GM21717 (cell line): ENCODE data around the gene TBL1XR1.

ENCODE experiments used
- ATAC-seq: cut with Tn5 transposase; IDR thresholded peaks from one replicate; pipeline ENCODE4 v1.9.1; 2021; ENCODE audit warnings: mild to moderate bottlenecking, moderate library complexity; ENCODE audit not compliant: unreplicated experiment

Gene TBL1XR1

GRCh38 chr3:177197041-177197726 is at the start of gene TBL1XR1:
TSS of gene TBL1XR1 (minus strand) at chr3:177197482. CDS start at chr3:177064977, 132,505 bp downstream.
- peak; percentile 42 for ATAC-seq

DNA sequence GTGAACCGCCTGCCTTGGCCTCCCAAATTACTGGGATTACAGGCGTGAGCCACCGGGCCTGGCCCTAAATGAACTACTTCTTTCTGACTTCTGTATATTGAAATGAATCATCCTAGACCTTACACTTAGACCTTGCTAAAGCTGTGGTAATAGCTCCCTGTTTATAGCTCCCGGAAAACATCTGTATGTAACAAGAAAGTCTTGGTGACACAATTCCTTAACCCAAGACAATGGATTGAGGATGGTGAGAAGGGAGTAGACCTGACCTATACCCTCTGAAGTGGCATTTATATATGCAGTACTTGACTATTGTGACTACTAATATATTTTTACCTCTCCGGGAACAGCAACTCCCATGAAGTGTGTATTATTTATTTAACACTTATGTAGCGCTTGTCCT is 48.0 kb upstream of the TBL1XR1 start:
- ATAC-seq, result no peak

DNA sequence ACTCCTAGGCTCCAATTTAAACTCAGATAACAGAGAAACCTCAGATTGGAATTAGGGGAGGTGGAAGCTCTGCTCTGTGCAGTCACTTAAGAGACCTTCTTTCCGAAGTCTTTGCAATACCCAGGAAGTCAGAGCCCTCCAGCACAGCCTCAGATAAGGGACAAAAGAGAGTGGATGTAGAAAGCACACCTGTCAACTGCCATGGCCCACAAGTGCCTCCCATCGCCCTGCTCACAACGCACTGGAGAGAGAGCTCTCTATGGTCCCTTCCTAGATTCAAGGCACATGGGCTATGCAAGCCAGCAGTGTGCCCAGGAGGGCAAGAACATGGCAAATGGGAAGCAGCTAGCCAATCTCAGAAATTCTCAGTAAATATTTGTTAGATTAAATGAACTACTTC is 47.3 kb upstream of the TBL1XR1 start:
- no peak for ATAC-seq

- no peak for ATAC-seq
Observed at GRCh38 chr3:177238686-177239216, 41.5 kb upstream of the TBL1XR1 start.

DNA sequence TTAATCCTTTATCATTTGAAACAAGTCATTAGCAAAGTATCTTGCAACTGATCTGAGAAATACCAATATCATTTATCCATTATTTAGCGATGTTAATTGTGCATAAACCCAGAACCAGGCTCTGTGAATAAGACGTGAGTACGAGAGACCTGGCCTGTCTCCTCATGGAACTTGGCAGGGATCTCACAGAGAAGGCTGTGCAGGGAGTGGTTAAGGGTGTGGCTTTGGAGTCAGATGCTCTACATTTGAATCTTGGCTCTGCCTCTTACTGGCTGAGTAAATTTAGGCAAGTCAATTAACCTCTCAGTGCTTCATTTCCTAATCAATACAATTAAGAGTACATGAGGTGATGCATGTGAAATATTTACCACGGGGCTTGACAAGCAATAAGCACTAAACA is 39.9 kb upstream of the TBL1XR1 start:
- ATAC-seq, result no peak

DNA sequence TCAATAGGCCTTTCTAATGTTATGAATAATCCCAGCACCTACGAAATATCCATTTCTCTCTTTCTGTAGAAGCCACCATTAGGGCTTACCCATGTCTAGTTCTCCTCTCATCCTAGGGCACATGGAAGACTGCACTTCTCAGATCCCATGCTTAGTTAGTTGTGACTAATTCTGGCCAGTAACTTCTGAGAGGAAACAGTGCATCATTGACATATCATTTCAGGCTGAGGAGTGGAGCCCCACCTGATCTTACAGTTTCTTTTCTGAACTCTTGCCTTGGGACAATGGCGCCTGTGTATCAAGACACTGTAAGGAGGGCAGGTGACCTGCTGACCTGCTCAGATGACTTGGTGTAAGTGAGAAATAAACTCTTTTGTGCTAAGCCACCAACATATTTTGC is 39.4 kb upstream of the TBL1XR1 start:
- ATAC-seq, result no peak

GRCh38 chr3:177234121-177234520 is 36.8 kb upstream of the TBL1XR1 start:
- no peak for ATAC-seq

- ATAC-seq, result no peak
Observed at GRCh38 chr3:177231242-177231641, 34.0 kb upstream of the TBL1XR1 start.

DNA sequence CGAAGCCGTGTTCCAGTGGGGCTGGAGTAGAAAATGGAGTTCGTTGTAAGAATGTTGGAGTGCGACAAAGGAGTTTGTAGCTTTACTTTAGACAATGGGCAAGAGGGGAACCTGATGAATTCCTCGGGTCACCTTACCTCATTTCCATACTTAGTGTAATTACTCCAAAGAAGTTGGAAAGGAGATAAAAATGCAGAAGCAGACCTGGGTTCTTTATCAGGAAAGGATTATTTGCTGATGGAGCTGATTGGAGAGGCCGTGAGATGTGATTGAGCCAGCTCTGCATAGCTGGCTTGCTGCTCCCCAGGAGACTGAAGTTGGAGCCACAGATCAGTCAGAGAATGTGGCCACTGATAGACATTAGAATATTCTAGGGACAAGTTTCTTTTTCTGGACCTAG is 33.4 kb upstream of the TBL1XR1 start:
- no peak for ATAC-seq

DNA sequence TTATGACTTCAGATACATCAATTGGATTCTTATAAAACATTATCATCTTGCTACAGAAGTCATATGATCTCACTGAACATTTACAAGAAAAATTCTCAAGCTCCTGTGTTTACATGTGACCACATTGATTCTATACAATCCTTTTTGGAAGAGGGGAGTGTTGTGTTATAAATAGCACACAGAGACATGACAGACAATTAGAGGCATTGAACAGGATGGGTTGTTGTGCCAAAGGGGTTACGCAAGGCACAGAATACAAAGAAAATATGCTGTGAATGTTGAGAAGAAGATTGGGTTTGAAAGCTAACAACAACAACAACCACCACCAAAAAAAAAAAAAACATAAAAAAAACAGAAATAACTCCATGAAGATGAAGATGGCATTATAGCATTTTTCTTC is 32.5 kb upstream of the TBL1XR1 start:
- ATAC-seq, result no peak

- no peak for ATAC-seq
Observed at GRCh38 chr3:177228601-177229190, 31.4 kb upstream of the TBL1XR1 start.

GRCh38 chr3:177224414-177224813 is 27.1 kb upstream of the TBL1XR1 start:
- ATAC-seq, result no peak

DNA sequence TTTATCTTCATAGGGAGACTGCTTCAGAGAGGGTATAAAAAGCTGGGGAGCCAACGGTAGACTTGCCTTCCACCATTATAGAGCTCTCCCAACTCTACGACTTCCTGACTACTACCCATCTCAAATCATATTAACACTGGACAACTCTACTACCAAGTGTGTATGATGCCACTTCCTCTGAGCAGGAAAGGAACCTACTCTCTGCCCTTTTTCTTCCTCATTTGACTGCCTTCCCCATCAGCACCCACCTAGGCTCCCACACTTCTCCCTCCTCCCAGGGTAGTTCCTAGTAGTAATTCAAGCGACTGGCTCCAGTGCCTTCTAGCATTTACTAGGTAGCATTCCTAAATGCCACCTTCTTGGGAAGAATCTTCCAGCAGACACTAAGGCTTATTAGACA is 24.5 kb upstream of the TBL1XR1 start:
- no peak for ATAC-seq

DNA sequence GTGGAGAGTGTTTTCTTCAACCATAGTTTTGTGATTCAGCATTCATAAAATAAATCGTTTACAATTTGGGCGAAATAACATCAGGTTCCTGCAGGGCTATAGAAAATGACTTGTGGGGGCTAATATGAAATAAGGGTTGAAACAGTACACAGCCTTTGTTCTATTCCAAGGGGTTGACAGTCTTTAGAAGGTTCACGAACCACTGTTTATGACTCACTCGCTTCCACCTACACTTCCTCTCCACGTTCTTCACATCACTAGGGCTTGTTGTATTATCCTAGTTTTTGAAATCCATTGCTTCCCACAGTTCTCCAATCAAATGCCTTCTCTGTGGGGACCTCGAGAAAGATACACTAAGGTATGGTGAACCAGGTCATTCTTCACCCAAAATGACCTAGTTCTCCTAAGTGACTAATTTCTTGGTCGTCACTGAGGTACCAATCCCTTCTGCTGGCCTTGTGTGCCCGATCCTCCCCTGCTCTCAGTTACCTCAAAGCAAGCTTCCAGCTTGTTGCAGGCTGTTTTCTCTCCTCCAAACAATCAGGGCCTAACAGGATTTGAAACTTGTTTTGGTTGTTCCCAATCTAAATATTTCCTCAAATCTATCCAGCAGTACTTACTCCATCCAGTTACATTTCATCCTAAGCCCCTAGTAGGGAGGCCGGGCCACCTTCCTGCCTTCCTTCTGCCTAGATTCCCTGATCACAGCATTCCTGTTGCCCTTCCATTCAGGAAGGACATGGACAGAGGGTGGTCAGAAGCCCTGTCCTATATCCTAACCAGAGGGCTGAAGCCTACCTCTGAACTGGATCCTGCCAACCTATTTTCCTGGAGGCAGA is 23.1 kb upstream of the TBL1XR1 start:
- ATAC-seq, result no peak

DNA sequence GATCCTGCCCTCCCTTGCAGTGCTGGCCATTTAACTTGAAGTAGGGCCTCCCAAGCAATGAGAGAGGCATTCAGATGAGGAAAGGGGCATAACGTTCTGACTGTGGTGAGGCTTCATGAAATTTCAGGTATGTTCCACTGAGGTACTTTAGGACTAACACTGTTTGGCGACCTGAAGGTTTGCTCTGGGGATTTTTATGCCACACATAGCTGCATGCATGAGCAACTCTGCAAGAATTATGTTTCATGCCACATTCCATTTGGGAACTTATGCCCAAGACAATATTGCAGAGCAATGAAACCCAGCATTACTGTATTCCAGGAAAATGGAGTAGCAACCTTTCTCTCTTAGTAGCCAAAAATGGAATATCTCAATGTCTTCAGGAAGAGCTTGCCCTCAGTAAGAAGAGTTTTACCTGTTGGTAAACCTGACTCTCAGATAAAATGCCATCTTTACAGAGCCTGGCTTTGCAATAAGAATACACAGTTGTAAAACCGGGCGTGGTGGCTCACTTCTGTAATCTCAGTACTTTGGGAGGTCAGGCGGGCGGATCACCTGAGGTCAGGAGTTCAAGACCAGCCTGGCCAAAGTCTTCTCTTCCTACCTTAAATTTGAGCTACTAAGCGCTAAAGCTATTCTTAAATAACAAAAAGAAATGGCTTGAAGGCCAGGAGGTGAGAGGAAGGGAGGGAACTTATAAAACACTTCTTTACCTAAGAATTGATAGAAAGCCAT is 16.7 kb upstream of the TBL1XR1 start:
- ATAC-seq, result no peak

DNA sequence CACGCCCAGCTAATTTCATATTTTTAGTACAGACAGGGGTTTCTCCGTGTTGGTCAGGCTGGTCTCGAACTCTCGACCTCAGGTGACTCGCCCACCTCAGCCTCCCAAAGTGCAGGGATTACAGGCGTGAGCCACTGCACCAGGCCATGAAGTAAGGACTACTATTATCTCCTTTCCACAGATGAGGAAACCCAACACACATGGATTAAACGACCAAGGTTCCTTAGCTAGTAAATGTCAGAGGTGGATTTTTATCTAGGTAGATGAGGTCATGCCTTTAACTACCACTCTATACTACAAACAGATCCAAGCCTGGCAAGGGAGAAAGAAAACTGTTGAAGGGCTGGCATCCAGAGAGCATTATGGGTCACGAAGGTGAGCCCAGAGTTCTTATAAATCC is 15.5 kb upstream of the TBL1XR1 start:
- no peak for ATAC-seq

DNA sequence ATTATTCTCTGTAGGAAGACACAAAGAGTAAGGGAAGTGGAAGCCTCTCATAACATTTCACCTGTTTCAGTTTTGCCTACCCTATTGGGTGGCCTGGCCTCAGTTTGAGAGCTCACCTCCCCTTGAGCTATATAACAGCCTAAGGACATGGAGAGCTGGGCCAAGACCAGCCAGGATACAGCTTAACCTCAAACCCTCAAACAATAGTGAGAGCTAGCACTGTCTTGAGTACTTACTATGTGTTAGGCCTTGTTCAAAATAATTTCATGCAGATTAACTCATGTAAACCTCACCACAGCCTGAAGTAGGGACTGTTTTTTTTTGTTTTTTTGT is 15.0 kb upstream of the TBL1XR1 start:
- no peak for ATAC-seq

GRCh38 chr3:177211503-177212277 is 14.4 kb upstream of the TBL1XR1 start:
- no peak for ATAC-seq

DNA sequence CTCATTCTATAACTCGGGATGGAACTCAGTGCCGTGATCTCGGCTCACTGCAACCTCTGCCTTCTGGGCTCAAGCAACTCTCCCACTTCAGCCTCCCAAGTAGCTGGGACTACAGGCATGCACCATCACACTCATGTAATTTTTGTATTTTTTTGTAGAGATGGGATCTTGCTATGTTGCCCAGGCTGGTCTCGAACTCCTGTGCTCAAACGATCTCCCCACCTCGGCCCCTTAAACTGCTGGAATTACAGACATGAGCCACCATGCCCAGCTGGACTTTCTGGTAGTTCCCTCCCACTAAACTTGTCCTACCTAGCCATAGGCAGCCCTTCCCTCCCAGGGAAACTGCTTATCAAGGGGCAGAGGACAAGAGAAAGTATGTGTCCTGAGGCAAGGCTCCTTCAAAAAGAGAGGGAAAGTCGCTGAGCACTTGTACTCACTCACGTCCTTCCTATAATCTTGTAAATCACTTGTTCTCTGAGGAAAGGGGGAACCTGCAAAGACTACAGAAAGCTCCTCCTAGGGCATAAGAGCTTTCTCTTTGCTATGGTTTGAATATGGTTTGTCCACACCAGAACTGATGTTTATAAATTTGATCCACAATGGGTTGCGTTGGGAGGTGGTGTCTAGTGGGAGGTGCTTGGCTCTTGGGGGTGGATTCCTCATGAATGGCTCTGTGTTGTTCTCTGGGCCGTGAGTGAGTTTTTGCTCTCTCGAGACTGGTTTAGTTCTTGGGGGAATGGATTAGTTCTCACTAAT is 13.6 kb upstream of the TBL1XR1 start:
- no peak for ATAC-seq

DNA sequence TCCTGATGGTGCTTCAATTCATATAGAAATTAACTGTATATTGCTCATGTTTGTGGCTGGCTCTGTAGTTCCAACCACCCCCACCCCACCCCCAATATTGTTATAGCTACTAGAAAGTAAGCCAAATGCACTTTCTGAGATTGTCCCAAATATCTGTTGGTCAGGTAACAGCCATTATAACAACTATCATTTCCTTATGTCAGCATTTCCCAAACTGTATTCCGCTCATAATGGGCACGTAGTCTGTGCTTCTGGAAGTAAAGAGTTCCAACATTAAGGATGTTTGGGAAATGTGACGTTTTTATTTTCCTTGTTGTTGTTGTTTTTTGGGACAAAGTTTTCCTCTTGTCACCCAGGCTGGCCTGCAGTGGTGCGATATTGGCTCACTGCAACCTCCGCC is 12.2 kb upstream of the TBL1XR1 start:
- ATAC-seq, result no peak
